A673 (cell line): ENCODE measurements around the gene BRSK2. TPM values are rescaled to one million over a fixed set of nuclear protein-coding genes. Genes with fewer than 3 reads are reported as not detected.

Experiments
- BruUV-seq: library from RNA; stranded (reverse); fragments of 400-500 nt; replicated peaks from 2 replicates; lab custom pipeline; 2021; lab: Mats Ljungman, UMichigan
- CTCF ChIA-PET: fragments of 300-600 bp; sonication (Branson Sonifier 250); formaldehyde crosslinking; loops from one replicate; lab custom pipeline; 2022; ENCODE audit warnings: antibody characterized with exemption; lab: Charles Lee
- POLR2A ChIA-PET: fragments of 300-600 bp; sonication (Branson Sonifier 250); formaldehyde crosslinking; loops from one replicate; lab custom pipeline; 2022; ENCODE audit warnings: antibody characterized with exemption; ENCODE audit not compliant: low non-redundant PET; lab: Charles Lee
- DNase-seq: peaks from one replicate; pipeline ENCODE4 v3.0.0-alpha.2; 2015; ENCODE audit warnings: low spot score
- H3K27ac ChIP-seq: fragments of 200-600 bp; sonication (generic); 2 replicates; pipeline ENCODE4 v1.5.1; 2016; ENCODE audit warnings: mixed run types, low read depth, mild to moderate bottlenecking, mixed read lengths, antibody characterized with exemption, low read length; ENCODE audit not compliant: poor library complexity, severe bottlenecking
- H3K27me3 ChIP-seq: fragments of 200-600 bp; sonication (generic); replicated peaks from 2 replicates; pipeline ENCODE4 v1.6.1; 2017; ENCODE audit warnings: mixed run types, low read depth, mild to moderate bottlenecking, mixed read lengths, antibody characterized with exemption, low read length; ENCODE audit not compliant: insufficient read depth, poor library complexity
- H3K36me3 ChIP-seq: fragments of 200-600 bp; sonication (generic); 2 replicates; pipeline ENCODE4 v1.6.1; 2016; ENCODE audit warnings: mixed run types, mild to moderate bottlenecking, mixed read lengths, antibody characterized with exemption, low read length; ENCODE audit not compliant: insufficient read depth, poor library complexity, severe bottlenecking
- H3K4me1 ChIP-seq: fragments of 200-600 bp; sonication (generic); 2 replicates; pipeline ENCODE4 v1.6.1; 2017; ENCODE audit warnings: mixed run types, mild to moderate bottlenecking, mixed read lengths, antibody characterized with exemption, low read length; ENCODE audit not compliant: insufficient read depth, poor library complexity, severe bottlenecking
- H3K4me3 ChIP-seq: fragments of 200-600 bp; sonication (generic); 2 replicates; pipeline ENCODE4 v1.5.1; 2016; ENCODE audit warnings: low read depth, mixed run types, mild to moderate bottlenecking, mixed read lengths, low read length; ENCODE audit not compliant: poor library complexity, severe bottlenecking
- H3K9me3 ChIP-seq: fragments of 200-600 bp; sonication (generic); 2 replicates; pipeline ENCODE4 v1.6.1; 2016; ENCODE audit warnings: mixed run types, low read depth, mild to moderate bottlenecking, mixed read lengths, antibody characterized with exemption, low read length; ENCODE audit not compliant: poor library complexity, severe bottlenecking
- CTCF ChIP-seq: fragments of 300-800, 200-600 bp; sonication (generic); conservative IDR thresholded peaks from 2 replicates; pipeline ENCODE4 v1.5.1; 2017; ENCODE audit warnings: low read depth, mild to moderate bottlenecking, antibody characterized with exemption, low read length, moderate library complexity, mixed read lengths
- EZH2 ChIP-seq: fragments of 200-600 bp; sonication (generic); IDR thresholded peaks from 2 replicates; pipeline ENCODE4 v1.6.1; 2017; ENCODE audit warnings: borderline replicate concordance, low read depth, mild to moderate bottlenecking, mixed read lengths, antibody characterized with exemption, low read length; ENCODE audit not compliant: poor library complexity, severe bottlenecking
- intact Hi-C: fragments of 100-400 bp; cut with micrococcal nuclease; formaldehyde crosslinking; loops from one replicate; pipeline ENCODE4 v1.10.0; 2022; ENCODE audit not compliant: unreplicated experiment
- total RNA-seq: library from RNA; stranded (reverse); gene quantifications from 2 replicates; pipeline ENCODE4 v1.2.3, GENCODE V29; 2021

The BRSK2 gene
- total RNA-seq, 1 experiment from 2014 or later = 2.2 TPM

GRCh38 chr11:1397862-1398527 lies 8.3 kb downstream of the BRSK2 start:
- Histone ChIP-seq H3K36me3 (no peaks in the 10 kb centered on the region), H3K27me3 (no peaks in the 10 kb centered on the region), H3K27ac (no peak overlapping the region), H3K4me3 (no peak overlapping the region), H3K4me1 (no peaks in the 10 kb centered on the region), H3K9me3 (no peaks in the 10 kb centered on the region)
- intact Hi-C loops = no loop called here
- ChIA-PET POLR2A (no interaction called here), CTCF (no interaction called here)
- DNase-seq = no peak
- no TSS peak for BruUV-seq
- TF ChIP-seq CTCF = no peak
- TF ChIP-seq EZH2 = no peak

- TF ChIP-seq CTCF (no peak), EZH2 (no peak)
- H3K27me3 ChIP-seq = no peaks in the 10 kb centered on the region
- intact Hi-C loops = no loop called here
- no TSS peak for BruUV-seq
- ChIA-PET POLR2A (no interaction called here), CTCF (interaction anchor here (0.6 kb wide), 1 partner anchor 493 kb away, joined by 3 read pairs; no protein-coding TSS in a partner anchor)
- no peak overlapping the region for H3K4me3 ChIP-seq
- no peak overlapping the region for H3K27ac ChIP-seq
- no peaks in the 10 kb centered on the region for H3K36me3 ChIP-seq
- no peak for DNase-seq
- H3K4me1 ChIP-seq = no peaks in the 10 kb centered on the region
- no peaks in the 10 kb centered on the region for H3K9me3 ChIP-seq
These were observed 8.9 kb downstream of the BRSK2 start for GRCh38 chr11:1398528-1399235.

GRCh38 chr11:1399386-1400316 lies 9.9 kb downstream of the BRSK2 start:
- no peak overlapping the region for H3K27ac ChIP-seq
- no peaks in the 10 kb centered on the region for H3K9me3 ChIP-seq
- no peaks in the 10 kb centered on the region for H3K4me1 ChIP-seq
- DNase-seq = no peak
- no TSS peak for BruUV-seq
- intact Hi-C loops = no loop called here
- no peaks in the 10 kb centered on the region for H3K27me3 ChIP-seq
- no peak overlapping the region for H3K4me3 ChIP-seq
- TF ChIP-seq EZH2 = no peak
- TF ChIP-seq CTCF = no peak
- CTCF ChIA-PET = interaction anchor here (0.6 kb wide), 1 partner anchor 494 kb away, joined by 3 read pairs; no protein-coding TSS in a partner anchor
- POLR2A ChIA-PET = no interaction called here
- no peaks in the 10 kb centered on the region for H3K36me3 ChIP-seq
